AG10803 (cell line): ENCODE data around the gene STAT5A.
A peak's percentile ranks its signal among the peaks of the same experiment; 100 is the strongest.

Experiments used
- DNase-seq: peaks from one replicate; pipeline ENCODE4 v3.0.0; 2010; ENCODE audit warnings: low read depth
- H3K4me3 ChIP-seq: 2 replicates; pipeline ENCODE4 v1.5.1; 2011; ENCODE audit warnings: mild to moderate bottlenecking, low read length, control low read depth
- CTCF ChIP-seq: conservative IDR thresholded peaks from 2 replicates; pipeline ENCODE4 v1.5.1; 2011; ENCODE audit warnings: mild to moderate bottlenecking, low read length, control low read depth, inconsistent platforms

STAT5A gene

GRCh38 chr17:42329025-42329976, 41.0 kb downstream of the STAT5A start:
- TF ChIP-seq CTCF: no peak
- DNase-seq: peak; percentile 80
- no peak overlapping the region for H3K4me3 ChIP-seq

GRCh38 chr17:42333053-42333452, 44.8 kb downstream of the STAT5A start:
- no peak for DNase-seq
- no peak overlapping the region for H3K4me3 ChIP-seq
- no peak for TF ChIP-seq CTCF

- DNase-seq: peak; percentile 19
- peak; percentile 19; the same call in 1 of the 2 replicates for TF ChIP-seq CTCF
- no peak overlapping the region for H3K4me3 ChIP-seq
Measured at GRCh38 chr17:42334677-42335076, 46.4 kb downstream of the STAT5A start.

GRCh38 chr17:42337442-42337841, 49.1 kb downstream of the STAT5A start:
- TF ChIP-seq CTCF: no peak
- peak; percentile 99 for DNase-seq
- H3K4me3 ChIP-seq: no peak overlapping the region

GRCh38 chr17:42338427-42338985, 50.2 kb downstream of the STAT5A start:
- H3K4me3 ChIP-seq: no peak overlapping the region
- TF ChIP-seq CTCF: no peak
- DNase-seq: no peak

- H3K4me3 ChIP-seq: no peak overlapping the region
- TF ChIP-seq CTCF: no peak
Measured at GRCh38 chr17:42339221-42339620, 50.9 kb downstream of the STAT5A start.

GRCh38 chr17:42340691-42341127, 52.4 kb downstream of the STAT5A start:
- no peak for TF ChIP-seq CTCF

More at GRCh38 chr17:42339221-42339620, 50.9 kb downstream of the STAT5A start:
- no peak for DNase-seq

More at GRCh38 chr17:42340691-42341127, 52.4 kb downstream of the STAT5A start:
- no peak for DNase-seq
- no peak overlapping the region for H3K4me3 ChIP-seq
